Measurements from ENCODE around the gene HMCN1.

The HMCN1 gene

DNA sequence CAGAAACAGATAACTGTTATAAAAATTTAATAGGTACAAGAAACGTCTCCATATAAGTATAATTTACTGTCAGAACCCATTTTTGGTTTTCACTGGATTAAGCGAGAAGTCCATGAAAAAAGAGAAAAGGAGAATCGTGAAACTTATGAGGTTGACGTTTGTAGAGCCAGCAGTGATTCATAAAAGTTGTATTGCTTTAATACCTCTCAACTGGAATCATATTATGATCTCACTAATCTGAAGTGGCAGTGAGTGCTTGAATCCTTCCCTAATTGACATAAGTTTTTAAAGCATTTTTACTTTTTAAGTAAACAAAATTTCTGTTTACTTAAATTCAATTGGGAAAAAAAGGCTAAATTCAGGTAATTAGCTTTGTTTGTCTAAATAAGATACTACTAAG lies 325.6 kb downstream of the HMCN1 start:
- ATAC-seq = no peak
- TF ChIP-seq, protein P1, sequence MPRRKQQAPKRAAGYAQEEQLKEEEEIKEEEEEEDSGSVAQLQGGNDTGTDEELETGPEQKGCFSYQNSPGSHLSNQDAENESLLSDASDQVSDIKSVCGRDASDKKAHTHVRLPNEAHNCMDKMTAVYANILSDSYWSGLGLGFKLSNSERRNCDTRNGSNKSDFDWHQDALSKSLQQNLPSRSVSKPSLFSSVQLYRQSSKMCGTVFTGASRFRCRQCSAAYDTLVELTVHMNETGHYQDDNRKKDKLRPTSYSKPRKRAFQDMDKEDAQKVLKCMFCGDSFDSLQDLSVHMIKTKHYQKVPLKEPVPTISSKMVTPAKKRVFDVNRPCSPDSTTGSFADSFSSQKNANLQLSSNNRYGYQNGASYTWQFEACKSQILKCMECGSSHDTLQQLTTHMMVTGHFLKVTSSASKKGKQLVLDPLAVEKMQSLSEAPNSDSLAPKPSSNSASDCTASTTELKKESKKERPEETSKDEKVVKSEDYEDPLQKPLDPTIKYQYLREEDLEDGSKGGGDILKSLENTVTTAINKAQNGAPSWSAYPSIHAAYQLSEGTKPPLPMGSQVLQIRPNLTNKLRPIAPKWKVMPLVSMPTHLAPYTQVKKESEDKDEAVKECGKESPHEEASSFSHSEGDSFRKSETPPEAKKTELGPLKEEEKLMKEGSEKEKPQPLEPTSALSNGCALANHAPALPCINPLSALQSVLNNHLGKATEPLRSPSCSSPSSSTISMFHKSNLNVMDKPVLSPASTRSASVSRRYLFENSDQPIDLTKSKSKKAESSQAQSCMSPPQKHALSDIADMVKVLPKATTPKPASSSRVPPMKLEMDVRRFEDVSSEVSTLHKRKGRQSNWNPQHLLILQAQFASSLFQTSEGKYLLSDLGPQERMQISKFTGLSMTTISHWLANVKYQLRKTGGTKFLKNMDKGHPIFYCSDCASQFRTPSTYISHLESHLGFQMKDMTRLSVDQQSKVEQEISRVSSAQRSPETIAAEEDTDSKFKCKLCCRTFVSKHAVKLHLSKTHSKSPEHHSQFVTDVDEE (CRISPR knock-in tag; IDR thresholded peaks at IDR 0.05) = no peak
- TF ChIP-seq ZFP3 (CRISPR knock-in tag; IDR thresholded peaks at IDR 0.05) (no peak), TCF4 (CRISPR knock-in tag; IDR thresholded peaks at IDR 0.05; ENCODE audit: borderline replicate concordance) (no peak), SNAI2 (CRISPR knock-in tag; IDR thresholded peaks at IDR 0.05) (no peak), RARB (CRISPR knock-in tag; IDR thresholded peaks at IDR 0.05) (no peak), ARNTL (CRISPR knock-in tag; IDR thresholded peaks at IDR 0.05; ENCODE audit: borderline replicate concordance, low read depth) (no peak), ZNF70 (CRISPR knock-in tag; IDR thresholded peaks at IDR 0.05) (no peak), BACH2 (CRISPR knock-in tag; IDR thresholded peaks at IDR 0.05; ENCODE audit: borderline replicate concordance) (no peak), ZNF565 (CRISPR knock-in tag; conservative IDR thresholded peaks at IDR 0.05; ENCODE audit: low read depth) (no peak), ZFP30 (CRISPR knock-in tag; IDR thresholded peaks at IDR 0.05) (no peak)
- TF ChIP-seq, protein P2, sequence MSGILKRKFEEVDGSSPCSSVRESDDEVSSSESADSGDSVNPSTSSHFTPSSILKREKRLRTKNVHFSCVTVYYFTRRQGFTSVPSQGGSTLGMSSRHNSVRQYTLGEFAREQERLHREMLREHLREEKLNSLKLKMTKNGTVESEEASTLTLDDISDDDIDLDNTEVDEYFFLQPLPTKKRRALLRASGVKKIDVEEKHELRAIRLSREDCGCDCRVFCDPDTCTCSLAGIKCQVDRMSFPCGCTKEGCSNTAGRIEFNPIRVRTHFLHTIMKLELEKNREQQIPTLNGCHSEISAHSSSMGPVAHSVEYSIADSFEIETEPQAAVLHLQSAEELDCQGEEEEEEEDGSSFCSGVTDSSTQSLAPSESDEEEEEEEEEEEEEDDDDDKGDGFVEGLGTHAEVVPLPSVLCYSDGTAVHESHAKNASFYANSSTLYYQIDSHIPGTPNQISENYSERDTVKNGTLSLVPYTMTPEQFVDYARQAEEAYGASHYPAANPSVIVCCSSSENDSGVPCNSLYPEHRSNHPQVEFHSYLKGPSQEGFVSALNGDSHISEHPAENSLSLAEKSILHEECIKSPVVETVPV (CRISPR knock-in tag; IDR thresholded peaks at IDR 0.05) = no peak

DNA sequence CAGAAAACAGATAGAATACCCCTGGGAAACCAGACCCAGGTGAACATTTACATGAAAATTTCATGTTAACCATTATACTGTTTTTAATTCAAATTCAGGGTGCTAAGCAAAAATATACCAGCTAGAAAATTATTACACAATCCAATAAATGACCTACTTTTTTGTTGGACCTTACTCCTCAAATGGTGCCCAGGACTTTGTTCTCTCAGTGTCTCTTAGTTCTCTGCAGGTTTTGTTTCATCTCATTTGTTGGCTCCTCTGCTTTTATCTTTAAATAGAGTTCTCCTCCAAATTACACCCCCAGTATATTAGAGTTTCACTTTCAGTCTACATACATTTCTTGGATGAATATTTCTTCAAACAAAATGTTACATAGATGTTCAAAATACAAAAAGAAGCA lies 326.0 kb downstream of the HMCN1 start:
- ATAC-seq = no peak

More for the DNA sequence above, 326.0 kb downstream of the HMCN1 start:
- TF ChIP-seq PPARA (CRISPR knock-in tag; IDR thresholded peaks at IDR 0.05; ENCODE audit: borderline replicate concordance) (no peak), ESRRG (CRISPR knock-in tag; IDR thresholded peaks at IDR 0.05) (no peak), ZFP30 (CRISPR knock-in tag; IDR thresholded peaks at IDR 0.05) (no peak), ZNF565 (CRISPR knock-in tag; conservative IDR thresholded peaks at IDR 0.05; ENCODE audit: low read depth) (no peak), TCF4 (CRISPR knock-in tag; IDR thresholded peaks at IDR 0.05; ENCODE audit: borderline replicate concordance) (no peak), BACH2 (CRISPR knock-in tag; IDR thresholded peaks at IDR 0.05; ENCODE audit: borderline replicate concordance) (no peak), SNAI2 (CRISPR knock-in tag; IDR thresholded peaks at IDR 0.05) (no peak), CSDC2 (CRISPR knock-in tag; IDR thresholded peaks at IDR 0.05) (no peak), ZNF70 (CRISPR knock-in tag; IDR thresholded peaks at IDR 0.05) (no peak), OSR1 (CRISPR knock-in tag; IDR thresholded peaks at IDR 0.05) (no peak), ZFP3 (CRISPR knock-in tag; IDR thresholded peaks at IDR 0.05) (no peak), ARNTL (CRISPR knock-in tag; IDR thresholded peaks at IDR 0.05; ENCODE audit: borderline replicate concordance, low read depth) (no peak), ZNF8 (CRISPR knock-in tag; IDR thresholded peaks at IDR 0.05) (no peak), RARB (CRISPR knock-in tag; IDR thresholded peaks at IDR 0.05) (no peak)
- TF ChIP-seq, protein P3, sequence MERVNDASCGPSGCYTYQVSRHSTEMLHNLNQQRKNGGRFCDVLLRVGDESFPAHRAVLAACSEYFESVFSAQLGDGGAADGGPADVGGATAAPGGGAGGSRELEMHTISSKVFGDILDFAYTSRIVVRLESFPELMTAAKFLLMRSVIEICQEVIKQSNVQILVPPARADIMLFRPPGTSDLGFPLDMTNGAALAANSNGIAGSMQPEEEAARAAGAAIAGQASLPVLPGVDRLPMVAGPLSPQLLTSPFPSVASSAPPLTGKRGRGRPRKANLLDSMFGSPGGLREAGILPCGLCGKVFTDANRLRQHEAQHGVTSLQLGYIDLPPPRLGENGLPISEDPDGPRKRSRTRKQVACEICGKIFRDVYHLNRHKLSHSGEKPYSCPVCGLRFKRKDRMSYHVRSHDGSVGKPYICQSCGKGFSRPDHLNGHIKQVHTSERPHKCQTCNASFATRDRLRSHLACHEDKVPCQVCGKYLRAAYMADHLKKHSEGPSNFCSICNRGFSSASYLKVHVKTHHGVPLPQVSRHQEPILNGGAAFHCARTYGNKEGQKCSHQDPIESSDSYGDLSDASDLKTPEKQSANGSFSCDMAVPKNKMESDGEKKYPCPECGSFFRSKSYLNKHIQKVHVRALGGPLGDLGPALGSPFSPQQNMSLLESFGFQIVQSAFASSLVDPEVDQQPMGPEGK (CRISPR knock-in tag; IDR thresholded peaks at IDR 0.05; ENCODE audit: borderline replicate concordance) = no peak
- TF ChIP-seq, protein P2 (CRISPR knock-in tag; IDR thresholded peaks at IDR 0.05) = no peak
- TF ChIP-seq, protein P4, sequence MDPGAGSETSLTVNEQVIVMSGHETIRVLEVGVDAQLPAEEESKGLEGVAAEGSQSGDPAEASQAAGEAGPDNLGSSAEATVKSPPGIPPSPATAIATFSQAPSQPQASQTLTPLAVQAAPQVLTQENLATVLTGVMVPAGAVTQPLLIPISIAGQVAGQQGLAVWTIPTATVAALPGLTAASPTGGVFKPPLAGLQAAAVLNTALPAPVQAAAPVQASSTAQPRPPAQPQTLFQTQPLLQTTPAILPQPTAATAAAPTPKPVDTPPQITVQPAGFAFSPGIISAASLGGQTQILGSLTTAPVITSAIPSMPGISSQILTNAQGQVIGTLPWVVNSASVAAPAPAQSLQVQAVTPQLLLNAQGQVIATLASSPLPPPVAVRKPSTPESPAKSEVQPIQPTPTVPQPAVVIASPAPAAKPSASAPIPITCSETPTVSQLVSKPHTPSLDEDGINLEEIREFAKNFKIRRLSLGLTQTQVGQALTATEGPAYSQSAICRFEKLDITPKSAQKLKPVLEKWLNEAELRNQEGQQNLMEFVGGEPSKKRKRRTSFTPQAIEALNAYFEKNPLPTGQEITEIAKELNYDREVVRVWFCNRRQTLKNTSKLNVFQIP (CRISPR knock-in tag; IDR thresholded peaks at IDR 0.05; ENCODE audit: borderline replicate concordance, low read depth) = no peak
- TF ChIP-seq, protein P5, sequence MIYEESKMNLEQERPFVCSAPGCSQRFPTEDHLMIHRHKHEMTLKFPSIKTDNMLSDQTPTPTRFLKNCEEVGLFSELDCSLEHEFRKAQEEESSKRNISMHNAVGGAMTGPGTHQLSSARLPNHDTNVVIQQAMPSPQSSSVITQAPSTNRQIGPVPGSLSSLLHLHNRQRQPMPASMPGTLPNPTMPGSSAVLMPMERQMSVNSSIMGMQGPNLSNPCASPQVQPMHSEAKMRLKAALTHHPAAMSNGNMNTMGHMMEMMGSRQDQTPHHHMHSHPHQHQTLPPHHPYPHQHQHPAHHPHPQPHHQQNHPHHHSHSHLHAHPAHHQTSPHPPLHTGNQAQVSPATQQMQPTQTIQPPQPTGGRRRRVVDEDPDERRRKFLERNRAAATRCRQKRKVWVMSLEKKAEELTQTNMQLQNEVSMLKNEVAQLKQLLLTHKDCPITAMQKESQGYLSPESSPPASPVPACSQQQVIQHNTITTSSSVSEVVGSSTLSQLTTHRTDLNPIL (CRISPR knock-in tag; IDR thresholded peaks at IDR 0.05; ENCODE audit: low read depth) = no peak
- TF ChIP-seq, protein P1 (CRISPR knock-in tag; IDR thresholded peaks at IDR 0.05) = no peak
